Uterus (tissue), 4 donors: ENCODE results near the gene MAP2K7. TPM values are rescaled to one million over a fixed set of nuclear protein-coding genes. Genes with fewer than 3 reads are reported as not detected.
"Not testable (repeated sequence)": the region's sequence is repeated elsewhere in the genome, so short reads cannot be mapped to it uniquely, and the experiment has no call there.

Experiments
- DNase-seq, 2 donors: peaks; one replicate each; pipeline ENCODE4 v3.0.0-alpha.2; 2019 to 2020
- H3K27ac ChIP-seq, 2 donors: fragments of 200-600 bp; sonication (generic); 1 replicate in 1 of 2; 2 replicates in 1 of 2; pipeline ENCODE4 v1.5.1; 2016 to 2018
- H3K27me3 ChIP-seq, 2 donors: fragments of 200-600 bp; sonication (generic); one replicate each; pipeline ENCODE4 v1.5.1; 2018 to 2019; ENCODE audit warnings: control low read depth in 1 of 2
- H3K36me3 ChIP-seq, 2 donors: fragments of 200-600 bp; sonication (generic); one replicate each; pipeline ENCODE4 v1.5.1; 2019; ENCODE audit warnings: control low read depth in 1 of 2
- H3K4me1 ChIP-seq, 2 donors: fragments of 200-600 bp; sonication (generic); one replicate each; pipeline ENCODE4 v1.5.1; 2018 to 2019; ENCODE audit warnings: control low read depth in 1 of 2
- H3K4me3 ChIP-seq, 2 donors: fragments of 200-600 bp; sonication (generic); 1 replicate in 1 of 2; 2 replicates in 1 of 2; pipeline ENCODE4 v1.5.1; 2018 to 2019; ENCODE audit warnings: mild to moderate bottlenecking in 1 of 2
- H3K9me3 ChIP-seq, 2 donors: fragments of 200-600 bp; sonication (generic); one replicate each; pipeline ENCODE4 v1.5.1; 2019; ENCODE audit warnings: control low read depth in 1 of 2
- CTCF ChIP-seq, 4 experiments: fragments of 200-600 bp in 2 of 4; fragments of 450-650 bp in 2 of 4; sonication (generic) in 2 of 4; IDR thresholded peaks; one replicate each; pipeline ENCODE4 v1.5.1; 2016 to 2019; ENCODE audit warnings: antibody characterized with exemption in 4 of 4, mild to moderate bottlenecking in 2 of 4, moderate library complexity in 1 of 4
- POLR2A ChIP-seq, 2 donors: fragments of 450-650 bp; IDR thresholded peaks; one replicate each; pipeline ENCODE4 v1.6.1; 2016; ENCODE audit warnings: antibody characterized with exemption in 2 of 2, mild to moderate bottlenecking in 1 of 2, moderate library complexity in 1 of 2
- intact Hi-C: fragments of 100-400 bp; cut with DNase I; formaldehyde crosslinking; loops from one replicate; pipeline ENCODE4 v1.15.1; 2023; ENCODE audit warnings: low total_unique reads
- total RNA-seq, 4 donors: library from RNA; depleted of rRNA in 3 of 4; stranded (reverse); fragments of >200 nt in 3 of 4; gene quantifications; one replicate each; pipeline versions ENCODE4 v1.1.0 to v1.2.4, GENCODE V29; 2014 to 2023
- donor health status: DM: yes; HTN: yes; CAD: no.

MAP2K7 gene
- total RNA-seq, 4 donors from 2014 or later, result 0.59 to 40.2 (median 9.4) TPM

- no peaks in the 10 kb centered on the region for H3K27me3 ChIP-seq
- no peak overlapping the region for H3K27ac ChIP-seq
- H3K36me3 ChIP-seq, result no peaks in the 10 kb centered on the region
- no peak for TF ChIP-seq CTCF (IDR thresholded peaks at IDR 0.05)
- H3K4me1 ChIP-seq, result no peaks in the 10 kb centered on the region
- intact Hi-C loops, result no loop called here
- no peaks in the 10 kb centered on the region for H3K9me3 ChIP-seq
- no peak for DNase-seq
- H3K4me3 ChIP-seq, result no peak overlapping the region
These were observed 17.9 kb upstream of the MAP2K7 start for GRCh38 chr19:7885818-7886217.

- Histone ChIP-seq H3K27ac (no peak overlapping the region), H3K4me3 (no peak overlapping the region), H3K36me3 (no peaks in the 10 kb centered on the region), H3K9me3 (no peaks in the 10 kb centered on the region), H3K27me3 (no peaks in the 10 kb centered on the region), H3K4me1 (no peaks in the 10 kb centered on the region)
- intact Hi-C loops, result no loop called here
- no peak for DNase-seq
- TF ChIP-seq POLR2A (IDR thresholded peaks at IDR 0.05) (no peak), CTCF (IDR thresholded peaks at IDR 0.05) (no peak)
These were observed 16.1 kb upstream of the MAP2K7 start for GRCh38 chr19:7887408-7888144.

GRCh38 chr19:7888145-7888825 lies 15.4 kb upstream of the MAP2K7 start, which contains the start of gene LRRC8E:
Gene LRRC8E (plus strand): TSS chr19:7888510. CDS start chr19:7895604, 7,094 bp downstream.
- Histone ChIP-seq H3K4me1 (no peaks in the 10 kb centered on the region), H3K4me3 (no peak within 1 kb of the TSS), H3K36me3 (no peaks in the 10 kb centered on the region), H3K27ac (no peak within 1 kb of the TSS), H3K9me3 (no peaks in the 10 kb centered on the region), H3K27me3 (no peaks in the 10 kb centered on the region)
- intact Hi-C loops, result no loop called here
- TF ChIP-seq CTCF (IDR thresholded peaks at IDR 0.05) (no peak), POLR2A (IDR thresholded peaks at IDR 0.05) (peak in 1 of 2 donors; percentile 15)
- no peak for DNase-seq

GRCh38 chr19:7888826-7889217 lies 14.9 kb upstream of the MAP2K7 start:
- no peak overlapping the region for H3K27ac ChIP-seq
- H3K36me3 ChIP-seq, result no peaks in the 10 kb centered on the region
- TF ChIP-seq CTCF (IDR thresholded peaks at IDR 0.05) (no peak), POLR2A (IDR thresholded peaks at IDR 0.05) (no peak)
- intact Hi-C loops, result no loop called here
- H3K9me3 ChIP-seq, result no peaks in the 10 kb centered on the region
- H3K4me1 ChIP-seq, result no peaks in the 10 kb centered on the region
- no peak for DNase-seq
- no peaks in the 10 kb centered on the region for H3K27me3 ChIP-seq
- H3K4me3 ChIP-seq, result no peak overlapping the region

- H3K4me1 ChIP-seq, H3K27ac ChIP-seq, H3K36me3 ChIP-seq, H3K4me3 ChIP-seq, DNase-seq, intact Hi-C loops, H3K9me3 ChIP-seq, H3K27me3 ChIP-seq: not testable (repeated sequence)
These were observed 10.1 kb upstream of the MAP2K7 start for GRCh38 chr19:7893362-7894101.
